Spleen (tissue), 11 donors: ENCODE results near the gene HP. TPM values are rescaled to one million over a fixed set of nuclear protein-coding genes. Genes with fewer than 3 reads are reported as not detected.
A peak's percentile ranks its signal among the peaks of the same experiment; 100 is the strongest.

Source experiments
- DNase-seq: peaks from one replicate; pipeline ENCODE4 v3.0.0-alpha.2; 2020
- H3K27ac ChIP-seq, 8 donors: fragments of 200-600 bp; sonication (generic) in 7 of 8; 1 replicate in 4 of 8; 2 replicates in 4 of 8; pipeline versions ENCODE4 v1.5.0 to v1.8.0; 2016 to 2021; ENCODE audit warnings: inconsistent platforms in 4 of 8, mild to moderate bottlenecking in 4 of 8, moderate library complexity in 1 of 8
- H3K27me3 ChIP-seq, 7 donors: fragments of 200-600 bp; sonication (generic) in 6 of 7; replicated peaks in 1 of 7; 1 replicate in 4 of 7; 2 replicates in 3 of 7; pipeline versions ENCODE4 v1.5.0 to v1.8.0; 2016 to 2021; ENCODE audit warnings: inconsistent platforms in 3 of 7, mild to moderate bottlenecking in 1 of 7
- H3K36me3 ChIP-seq, 6 donors: fragments of 200-600 bp; sonication (generic) in 5 of 6; 1 replicate in 4 of 6; 2 replicates in 2 of 6; pipeline versions ENCODE4 v1.5.0 to v1.8.0; 2016 to 2021; ENCODE audit warnings: inconsistent platforms in 2 of 6
- H3K4me1 ChIP-seq, 6 donors: fragments of 200-600 bp; sonication (generic) in 5 of 6; 1 replicate in 3 of 6; 2 replicates in 3 of 6; pipeline versions ENCODE4 v1.5.0 to v1.8.0; 2016 to 2021; ENCODE audit warnings: inconsistent platforms in 3 of 6
- H3K4me3 ChIP-seq, 8 donors: fragments of 200-600 bp; sonication (generic) in 7 of 8; 1 replicate in 4 of 8; 2 replicates in 4 of 8; pipeline versions ENCODE4 v1.5.0 to v1.8.0; 2016 to 2021; ENCODE audit warnings: inconsistent platforms in 4 of 8, mild to moderate bottlenecking in 4 of 8, moderate library complexity in 2 of 8
- H3K9me3 ChIP-seq, 8 donors: fragments of 200-600 bp; sonication (generic) in 7 of 8; 1 replicate in 4 of 8; 2 replicates in 4 of 8; pipeline versions ENCODE4 v1.5.0 to v1.8.0; 2016 to 2021; ENCODE audit warnings: inconsistent platforms in 4 of 8
- POLR2A ChIP-seq, 3 donors: fragments of 450-650 bp; IDR thresholded peaks; one replicate each; pipeline ENCODE4 v1.5.1; 2017; ENCODE audit warnings: antibody characterized with exemption in 3 of 3, mild to moderate bottlenecking in 1 of 3
- POLR2AphosphoS5 ChIP-seq, 3 donors: sonication (generic); formaldehyde crosslinking; IDR thresholded peaks; one replicate each; pipeline ENCODE4 v1.5.1; 2017; ENCODE audit warnings: antibody characterized with exemption in 3 of 3
- WGBS, 5 donors: extraction: QIAGEN DNeasy Blood & Tissue Kit in 3 of 5; methylation state at CpG; one replicate each; pipeline versions ENCODE4 v1.1.5 to v1.1.7; 2013 to 2018; 5-methylcytosine and 5-hydroxymethylcytosine counted together
- intact Hi-C: fragments of 100-400 bp; cut with DNase I; formaldehyde crosslinking; loops from one replicate; pipeline ENCODE4 v1.15.0; 2023; ENCODE audit warnings: low total_unique reads
- polyA plus RNA-seq, 3 donors: library from polyadenylated mRNA; stranded (reverse); fragments of 200-250 nt; gene quantifications; one replicate each; pipeline ENCODE4 v1.2.1, GENCODE V29; 2013
- total RNA-seq, 7 donors: library from RNA; depleted of rRNA in 3 of 7; stranded (reverse); fragments of >200 nt in 3 of 7; fragmentation: NEBNext Ultra II Directional in 4 of 7; extraction: Animal tissue kit (Norgen Biotek cat#: 25700) in 4 of 7; gene quantifications; one replicate each; pipeline versions ENCODE4 v1.1.0 to v1.2.1, GENCODE V29; 2016 to 2021
- TF ChIP-seq, protein P1 (sequence below), 11 experiments: fragments of 200-600 bp in 7 of 11; fragments of 450-650 bp in 4 of 11; sonication (generic) in 4 of 11; IDR thresholded peaks in 8 of 11; conservative IDR thresholded peaks in 3 of 11; 1 replicate in 7 of 11; 2 replicates in 4 of 11; pipeline versions ENCODE4 v1.4.0 to v1.8.0; 2016 to 2021; ENCODE audit warnings: antibody characterized with exemption in 11 of 11, inconsistent platforms in 4 of 11, mild to moderate bottlenecking in 1 of 11
- donor health status: healthy with polysubstance abuse.
- donor health status: DM: no; HTN: no; CAD: no; lungs with moderate emphysema.
- donor health status: DM: no; HTN: no; CAD: no.
- donor health status: Bipolar disorder and iron deficiency.
- donor health status: healthy.
- donor health status: DM: no; HTN: no; CAD: no.
- donor health status: DM: yes; HTN: yes; CAD: no.

Gene HP
- total and polyA plus RNA-seq, 10 donors, result 7.4 to 52.1 (median 15.2) TPM

DNA sequence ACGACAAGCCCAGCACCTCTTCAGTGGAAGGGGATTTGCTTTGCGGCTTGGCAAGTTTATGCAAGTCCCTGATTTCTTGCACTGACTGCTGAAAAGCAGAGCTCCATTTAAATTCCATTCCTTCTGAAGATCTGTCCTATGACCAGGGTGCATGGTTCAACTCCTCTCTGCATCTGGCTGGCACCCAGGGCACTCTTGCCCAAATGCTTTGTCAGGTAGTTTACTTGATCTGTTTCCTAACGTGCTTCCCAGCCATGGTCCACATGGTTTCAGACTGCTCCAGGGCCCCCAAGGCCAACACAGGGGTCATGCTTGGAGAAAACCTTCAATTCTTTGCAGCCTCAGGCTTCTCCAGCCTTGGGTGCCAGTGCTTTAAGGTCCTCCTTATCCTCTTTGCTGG is 11.2 kb upstream of the HP start:
- WGBS, 5 donors, result 57 to 66% (median 58%) methylated on average over 3 of the region's 3 CpGs
- Histone ChIP-seq H3K36me3 (peaks cover 0 to 43% (median 5%) of the 10 kb centered on the region in 6 donors), H3K4me1 (peaks cover 0 to 18% (median 7%) of the 10 kb centered on the region in 6 donors), H3K27me3 (no peaks in the 10 kb centered on the region), H3K4me3 (no peak overlapping the region), H3K27ac (peak overlapping the region in 3 of 8 donors; percentile 50 to 53 (median 50)), H3K9me3 (peaks cover 0 to 5% (median 0%) of the 10 kb centered on the region in 8 donors)
- intact Hi-C loops, result no loop called here
- TF ChIP-seq, protein P1, sequence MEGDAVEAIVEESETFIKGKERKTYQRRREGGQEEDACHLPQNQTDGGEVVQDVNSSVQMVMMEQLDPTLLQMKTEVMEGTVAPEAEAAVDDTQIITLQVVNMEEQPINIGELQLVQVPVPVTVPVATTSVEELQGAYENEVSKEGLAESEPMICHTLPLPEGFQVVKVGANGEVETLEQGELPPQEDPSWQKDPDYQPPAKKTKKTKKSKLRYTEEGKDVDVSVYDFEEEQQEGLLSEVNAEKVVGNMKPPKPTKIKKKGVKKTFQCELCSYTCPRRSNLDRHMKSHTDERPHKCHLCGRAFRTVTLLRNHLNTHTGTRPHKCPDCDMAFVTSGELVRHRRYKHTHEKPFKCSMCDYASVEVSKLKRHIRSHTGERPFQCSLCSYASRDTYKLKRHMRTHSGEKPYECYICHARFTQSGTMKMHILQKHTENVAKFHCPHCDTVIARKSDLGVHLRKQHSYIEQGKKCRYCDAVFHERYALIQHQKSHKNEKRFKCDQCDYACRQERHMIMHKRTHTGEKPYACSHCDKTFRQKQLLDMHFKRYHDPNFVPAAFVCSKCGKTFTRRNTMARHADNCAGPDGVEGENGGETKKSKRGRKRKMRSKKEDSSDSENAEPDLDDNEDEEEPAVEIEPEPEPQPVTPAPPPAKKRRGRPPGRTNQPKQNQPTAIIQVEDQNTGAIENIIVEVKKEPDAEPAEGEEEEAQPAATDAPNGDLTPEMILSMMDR (IDR thresholded peaks at IDR 0.05 in 8 of 11, conservative IDR thresholded peaks at IDR 0.05 in 3 of 11), result no peak
- no peak for TF ChIP-seq POLR2A (IDR thresholded peaks at IDR 0.05)
- TF ChIP-seq POLR2AphosphoS5 (IDR thresholded peaks at IDR 0.05), result no peak
- DNase-seq, result no peak

DNA sequence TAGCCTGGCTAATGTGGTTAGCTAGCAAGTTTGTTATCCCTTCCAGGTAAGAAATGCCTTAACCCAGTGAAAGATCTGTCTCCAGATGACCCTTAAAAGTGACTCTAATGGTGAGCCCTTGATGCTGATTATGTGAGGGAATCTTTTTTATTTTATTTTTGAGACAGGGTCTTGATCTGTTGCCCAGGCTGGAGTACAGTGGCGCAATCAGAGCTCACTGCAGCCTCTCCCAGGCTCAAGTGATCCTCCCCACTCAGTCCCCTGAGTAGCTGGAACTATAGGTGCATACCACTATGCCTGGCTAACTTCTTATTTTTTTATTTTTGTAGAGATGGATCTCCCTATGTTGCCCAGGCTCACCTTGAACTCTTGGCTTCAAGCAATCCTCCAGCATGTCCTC is 10.8 kb upstream of the HP start:
- DNase-seq, result no peak
- TF ChIP-seq, protein P1 (IDR thresholded peaks at IDR 0.05 in 8 of 11, conservative IDR thresholded peaks at IDR 0.05 in 3 of 11), result no peak
- no peak for TF ChIP-seq POLR2AphosphoS5 (IDR thresholded peaks at IDR 0.05)
- no peak for TF ChIP-seq POLR2A (IDR thresholded peaks at IDR 0.05)
- WGBS, 5 donors, result 85 to 100% (median 95%) methylated on average over 1 of the region's 1 CpG
- Histone ChIP-seq H3K36me3 (peaks cover 0 to 43% (median 5%) of the 10 kb centered on the region in 6 donors), H3K27ac (no peak overlapping the region), H3K27me3 (no peaks in the 10 kb centered on the region), H3K4me3 (no peak overlapping the region), H3K4me1 (peaks cover 0 to 18% (median 7%) of the 10 kb centered on the region in 6 donors), H3K9me3 (peaks cover 0 to 6% (median under 1%) of the 10 kb centered on the region in 8 donors)
- intact Hi-C loops, result no loop called here

DNA sequence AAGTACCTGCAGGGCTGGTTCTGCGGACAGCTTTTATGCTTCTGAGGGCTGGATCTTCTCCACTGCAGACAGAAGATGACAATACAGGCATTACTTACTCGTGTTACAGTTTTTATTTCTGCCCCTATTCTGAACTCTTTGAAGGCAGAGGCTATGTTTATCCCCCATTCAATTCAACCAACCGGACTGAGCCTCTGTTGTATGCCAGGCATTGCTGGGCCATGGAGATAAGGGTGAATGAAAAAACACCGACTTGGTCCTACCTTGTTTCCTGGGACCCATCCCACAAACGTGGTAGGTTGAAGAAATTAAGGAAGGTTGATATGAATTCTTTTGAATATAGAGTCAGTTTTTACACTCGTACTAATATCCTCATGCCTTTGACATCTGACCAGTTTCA is 10.0 kb upstream of the HP start:
- H3K9me3 ChIP-seq, result peaks cover 0 to 14% (median 9%) of the 10 kb centered on the region in 8 donors
- intact Hi-C loops, result no loop called here
- peaks cover 0 to 36% (median 5%) of the 10 kb centered on the region in 6 donors for H3K36me3 ChIP-seq
- H3K27me3 ChIP-seq, result no peaks in the 10 kb centered on the region
- no peak overlapping the region for H3K4me3 ChIP-seq
- 74 to 80% (median 77%) methylated on average over 6 of the region's 6 CpGs for WGBS, 5 donors
- H3K4me1 ChIP-seq, result peaks cover 0 to 18% (median 7%) of the 10 kb centered on the region in 6 donors
- TF ChIP-seq, protein P1 (IDR thresholded peaks at IDR 0.05 in 8 of 11, conservative IDR thresholded peaks at IDR 0.05 in 3 of 11), result no peak
- TF ChIP-seq POLR2AphosphoS5 (IDR thresholded peaks at IDR 0.05), result no peak
- no peak for TF ChIP-seq POLR2A (IDR thresholded peaks at IDR 0.05)
- no peak for DNase-seq
- H3K27ac ChIP-seq, result no peak overlapping the region

DNA sequence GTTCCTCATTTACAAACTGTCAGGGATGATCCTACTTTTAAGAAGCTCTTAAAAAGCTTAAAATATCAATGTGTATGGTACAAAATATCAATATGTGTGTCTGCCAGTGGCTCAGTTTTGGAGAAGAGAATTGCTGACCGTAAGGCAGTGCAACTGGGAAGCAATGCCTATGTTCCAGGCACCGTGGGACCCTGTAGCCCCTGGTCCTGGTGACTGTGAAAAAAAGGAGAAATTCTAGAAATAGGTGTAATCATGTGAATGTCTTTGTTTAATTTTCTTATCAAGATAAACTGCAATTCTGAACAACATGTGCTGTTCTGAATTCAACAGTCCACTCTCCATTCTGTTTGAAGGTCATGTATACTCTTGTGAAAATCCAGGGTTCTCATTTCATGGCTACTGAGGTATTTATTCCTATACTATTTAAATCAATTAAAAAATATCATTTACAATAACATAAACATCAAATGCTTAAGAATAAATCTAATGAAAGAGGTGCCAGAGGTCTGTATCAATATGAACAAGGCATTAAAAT is 9.4 kb upstream of the HP start:
- H3K36me3 ChIP-seq, result peaks cover 0 to 35% (median 5%) of the 10 kb centered on the region in 6 donors
- no peak overlapping the region for H3K4me3 ChIP-seq
- peaks cover 0 to 18% (median 7%) of the 10 kb centered on the region in 6 donors for H3K4me1 ChIP-seq
- no peak overlapping the region for H3K27ac ChIP-seq
- DNase-seq, result no peak
- TF ChIP-seq POLR2AphosphoS5 (IDR thresholded peaks at IDR 0.05) (no peak), POLR2A (IDR thresholded peaks at IDR 0.05) (no peak)
- TF ChIP-seq, protein P1 (IDR thresholded peaks at IDR 0.05 in 8 of 11, conservative IDR thresholded peaks at IDR 0.05 in 3 of 11), result no peak
- intact Hi-C loops, result no loop called here
- 64 to 99% (median 67%) methylated on average over 2 of the region's 2 CpGs for WGBS, 5 donors
- peaks cover 0 to 20% (median 14%) of the 10 kb centered on the region in 8 donors for H3K9me3 ChIP-seq
- H3K27me3 ChIP-seq, result no peaks in the 10 kb centered on the region
